Measurements from ENCODE around the gene KIF21B.
"Not testable (repeated sequence)": the region's sequence is repeated elsewhere in the genome, so short reads cannot be mapped to it uniquely, and the experiment has no call there.

The KIF21B gene

GRCh38 chr1:200960236-200960947, 63.1 kb downstream of the KIF21B start:
- H4K20me1 ChIP-seq = no peaks in the 10 kb centered on the region
- no peak overlapping the region for H3K4me3 ChIP-seq
- no peak overlapping the region for H3K9ac ChIP-seq
- no peaks in the 10 kb centered on the region for H3K36me3 ChIP-seq
- H3K4me2 ChIP-seq = peak overlapping the region in 2 of 11 experiments; percentile 21 to 63; a peak in 1 of 22 replicates
- no peaks in the 10 kb centered on the region for H3K27me3 ChIP-seq
- no peaks in the 10 kb centered on the region for H3K9me3 ChIP-seq (replicated peaks in 1 of 11)
- no peak overlapping the region for H3K27ac ChIP-seq
- peaks cover 0 to 39% (median 33%) of the 10 kb centered on the region in 10 experiments; a peak in 16 of 20 replicates for H3K4me1 ChIP-seq
- TF ChIP-seq Cebpa-rat (IDR thresholded peaks at IDR 0.05) = no peak

- H3K27ac ChIP-seq = no peak overlapping the region
- no peak overlapping the region for H3K4me3 ChIP-seq
- no peak for TF ChIP-seq Cebpa-rat (IDR thresholded peaks at IDR 0.05)
- H3K4me2 ChIP-seq = peak overlapping the region in 7 of 11 experiments; percentile 26 to 52 (median 37); a peak in 8 of 22 replicates
- H4K20me1 ChIP-seq = no peaks in the 10 kb centered on the region
- no peak overlapping the region for H3K9ac ChIP-seq
- no peaks in the 10 kb centered on the region for H3K36me3 ChIP-seq
- H3K27me3 ChIP-seq = no peaks in the 10 kb centered on the region
- H3K4me1 ChIP-seq = peaks cover 0 to 39% (median 33%) of the 10 kb centered on the region in 10 experiments; a peak in 16 of 20 replicates
- no peaks in the 10 kb centered on the region for H3K9me3 ChIP-seq (replicated peaks in 1 of 11)
These were observed 64.0 kb downstream of the KIF21B start for GRCh38 chr1:200959411-200959921.

GRCh38 chr1:200958597-200958996, 64.9 kb downstream of the KIF21B start:
- no peak overlapping the region for H3K9ac ChIP-seq
- no peaks in the 10 kb centered on the region for H3K9me3 ChIP-seq (replicated peaks in 1 of 11)
- no peak for TF ChIP-seq Cebpa-rat (IDR thresholded peaks at IDR 0.05)
- no peaks in the 10 kb centered on the region for H3K36me3 ChIP-seq
- H4K20me1 ChIP-seq = no peaks in the 10 kb centered on the region
- H3K4me2 ChIP-seq = peak overlapping the region in 2 of 11 experiments; percentile 5 to 39; a peak in 2 of 22 replicates
- H3K4me3 ChIP-seq = no peak overlapping the region
- no peaks in the 10 kb centered on the region for H3K27me3 ChIP-seq
- H3K27ac ChIP-seq = no peak overlapping the region
- H3K4me1 ChIP-seq = peaks cover 0 to 38% (median 33%) of the 10 kb centered on the region in 10 experiments; a peak in 16 of 20 replicates

GRCh38 chr1:200954434-200954833, 69.1 kb downstream of the KIF21B start:
- no peak overlapping the region for H3K27ac ChIP-seq
- H3K27me3 ChIP-seq = no peaks in the 10 kb centered on the region
- H3K9ac ChIP-seq = no peak overlapping the region
- H4K20me1 ChIP-seq = no peaks in the 10 kb centered on the region
- no peak for TF ChIP-seq Cebpa-rat (IDR thresholded peaks at IDR 0.05)
- H3K9me3 ChIP-seq (replicated peaks in 1 of 11) = no peaks in the 10 kb centered on the region
- H3K4me2 ChIP-seq = no peak overlapping the region
- no peak overlapping the region for H3K4me3 ChIP-seq
- H3K36me3 ChIP-seq = no peaks in the 10 kb centered on the region
- H3K4me1 ChIP-seq = peaks cover 0 to 11% (median 3%) of the 10 kb centered on the region in 10 experiments; a peak in 10 of 20 replicates

- Histone ChIP-seq H3K9me3 (replicated peaks in 1 of 11) (peaks cover 0 to 19% (median 11%) of the 10 kb centered on the region in 11 experiments; a peak in 15 of 22 replicates), H3K4me1 (peaks cover 0 to 9% (median 0%) of the 10 kb centered on the region in 10 experiments; a peak in 2 of 20 replicates), H3K4me2 (peak overlapping the region in 1 of 11 experiments; percentile 25; a peak in 3 of 22 replicates), H3K9ac (no peak overlapping the region), H3K36me3 (no peaks in the 10 kb centered on the region), H4K20me1 (no peaks in the 10 kb centered on the region), H3K27me3 (no peaks in the 10 kb centered on the region), H3K27ac (no peak overlapping the region; a peak in 1 of 22 replicates), H3K4me3 (no peak overlapping the region)
- no peak for TF ChIP-seq Cebpa-rat (IDR thresholded peaks at IDR 0.05)
These were observed 72.5 kb downstream of the KIF21B start for GRCh38 chr1:200951016-200951415.

GRCh38 chr1:200949626-200950025, 73.9 kb downstream of the KIF21B start:
- Histone ChIP-seq H3K27ac (no peak overlapping the region), H3K9me3 (replicated peaks in 1 of 11) (peaks cover 0 to 19% (median 11%) of the 10 kb centered on the region in 11 experiments; a peak in 15 of 22 replicates), H3K4me1 (peaks cover 0 to 14% (median 0%) of the 10 kb centered on the region in 10 experiments; a peak in 2 of 20 replicates), H3K4me3 (no peak overlapping the region), H3K9ac (no peak overlapping the region), H3K27me3 (no peaks in the 10 kb centered on the region), H4K20me1 (no peaks in the 10 kb centered on the region), H3K36me3 (no peaks in the 10 kb centered on the region), H3K4me2 (no peak overlapping the region)
- TF ChIP-seq Cebpa-rat (IDR thresholded peaks at IDR 0.05) = no peak

GRCh38 chr1:200947059-200947566, 76.4 kb downstream of the KIF21B start:
- no peak for TF ChIP-seq Cebpa-rat (IDR thresholded peaks at IDR 0.05)
- Histone ChIP-seq H3K9me3 (replicated peaks in 1 of 11) (peaks cover under 1 to 25% (median 11%) of the 10 kb centered on the region in 11 experiments; a peak in 19 of 22 replicates), H3K9ac (no peak overlapping the region), H3K27me3 (no peaks in the 10 kb centered on the region), H4K20me1 (no peaks in the 10 kb centered on the region), H3K36me3 (no peaks in the 10 kb centered on the region), H3K4me1 (peaks cover 0 to 14% (median 0%) of the 10 kb centered on the region in 10 experiments; a peak in 2 of 20 replicates), H3K27ac (no peak overlapping the region), H3K4me2 (no peak overlapping the region), H3K4me3 (no peak overlapping the region)

- H3K27me3 ChIP-seq = no peaks in the 10 kb centered on the region
- TF ChIP-seq Cebpa-rat (IDR thresholded peaks at IDR 0.05) = no peak
- no peak overlapping the region; a peak in 1 of 22 replicates for H3K4me2 ChIP-seq
- no peak overlapping the region for H3K9ac ChIP-seq
- peaks cover 17 to 45% (median 31%) of the 10 kb centered on the region in 11 experiments; a peak in 20 of 22 replicates for H3K9me3 ChIP-seq (replicated peaks in 1 of 11)
- H3K4me3 ChIP-seq = no peak overlapping the region
- H4K20me1 ChIP-seq = no peaks in the 10 kb centered on the region
- H3K27ac ChIP-seq = peak overlapping the region in 1 of 11 experiments; percentile 28; a peak in 2 of 22 replicates
- H3K36me3 ChIP-seq = no peaks in the 10 kb centered on the region; a peak in 1 of 22 replicates
- peaks cover 0 to 7% (median 0%) of the 10 kb centered on the region in 10 experiments; a peak in 2 of 20 replicates for H3K4me1 ChIP-seq
These were observed 78.4 kb downstream of the KIF21B start for GRCh38 chr1:200945111-200945510.

- peak overlapping the region; percentile 34 to 74 (median 68); a peak in 19 of 22 replicates for H3K4me2 ChIP-seq
- no peaks in the 10 kb centered on the region; a peak in 1 of 22 replicates for H3K36me3 ChIP-seq
- no peaks in the 10 kb centered on the region for H4K20me1 ChIP-seq
- peaks cover 12 to 36% (median 25%) of the 10 kb centered on the region in 10 experiments; a peak in 18 of 20 replicates for H3K4me1 ChIP-seq
- no peak overlapping the region for H3K4me3 ChIP-seq
- TF ChIP-seq Cebpa-rat (IDR thresholded peaks at IDR 0.05) = peak; percentile 47 to 96 (median 93); a peak in 19 of 22 replicates
- peaks cover 16 to 58% (median 23%) of the 10 kb centered on the region in 11 experiments; a peak in 19 of 22 replicates for H3K9me3 ChIP-seq (replicated peaks in 1 of 11)
- H3K27ac ChIP-seq = peak overlapping the region in 9 of 11 experiments; percentile 67 to 85 (median 80); a peak in 18 of 22 replicates
- H3K9ac ChIP-seq = peak overlapping the region in 9 of 11 experiments; percentile 18 to 67 (median 60); a peak in 13 of 22 replicates
- no peaks in the 10 kb centered on the region for H3K27me3 ChIP-seq
These were observed 84.6 kb downstream of the KIF21B start for GRCh38 chr1:200938955-200939354.

- not testable (repeated sequence) for H3K36me3 ChIP-seq, H3K27me3 ChIP-seq, H3K4me2 ChIP-seq, H4K20me1 ChIP-seq, H3K4me3 ChIP-seq, H3K9ac ChIP-seq
- Histone ChIP-seq H3K4me1 (peaks cover 12 to 36% (median 25%) of the 10 kb centered on the region in 10 experiments; a peak in 18 of 20 replicates), H3K9me3 (replicated peaks in 1 of 11) (peaks cover 4 to 54% (median 10%) of the 10 kb centered on the region in 11 experiments; a peak in 17 of 22 replicates), H3K27ac (peak overlapping the region in 4 of 11 experiments; percentile 3 to 83 (median 48); a peak in 5 of 22 replicates)
These were observed 88.1 kb downstream of the KIF21B start for GRCh38 chr1:200935286-200935962.

All from BLaER1 treated with 17β-estradiol and CSF1 and Interleukin-3, amounts not matched to agents 10 nM and 100 nM (cell line).